Tibial nerve (tissue), 3 donors: ENCODE data around the gene NCOR1.

Source experiments
- POLR2A ChIP-seq, 2 donors: fragments of 450-650 bp; IDR thresholded peaks; one replicate each; pipeline ENCODE4 v1.6.1; 2017; ENCODE audit warnings: antibody characterized with exemption in 2 of 2, mild to moderate bottlenecking in 2 of 2, moderate library complexity in 2 of 2
- TF ChIP-seq, protein P1 (sequence below), 5 experiments: fragments of 200-600 bp in 3 of 5; fragments of 450-650 bp in 2 of 5; sonication (generic) in 3 of 5; IDR thresholded peaks; one replicate each; pipeline ENCODE4 v1.5.1; 2016 to 2019; ENCODE audit warnings: antibody characterized with exemption in 5 of 5, mild to moderate bottlenecking in 3 of 5, moderate library complexity in 2 of 5

DNA sequence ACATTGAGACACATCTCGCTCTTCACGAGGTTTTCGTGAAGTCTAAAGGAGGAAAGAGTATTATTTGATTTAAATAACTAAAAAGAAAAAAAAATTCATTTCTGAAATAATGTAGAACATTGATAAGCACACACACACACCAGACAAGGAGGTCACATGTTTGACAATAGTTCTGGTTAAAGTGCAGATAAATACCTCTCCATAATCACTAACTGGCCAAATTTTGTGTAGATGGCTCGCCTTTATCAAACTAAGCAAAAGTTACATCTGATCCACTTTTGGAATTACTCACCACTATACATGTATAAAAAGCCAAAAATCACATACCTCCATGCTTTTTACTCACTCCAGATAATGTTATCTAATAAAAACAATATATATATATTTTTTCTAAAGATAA lies 106.5 kb downstream of the NCOR1 start:
- TF ChIP-seq POLR2A (IDR thresholded peaks at IDR 0.05) = no peak
- TF ChIP-seq, protein P1, sequence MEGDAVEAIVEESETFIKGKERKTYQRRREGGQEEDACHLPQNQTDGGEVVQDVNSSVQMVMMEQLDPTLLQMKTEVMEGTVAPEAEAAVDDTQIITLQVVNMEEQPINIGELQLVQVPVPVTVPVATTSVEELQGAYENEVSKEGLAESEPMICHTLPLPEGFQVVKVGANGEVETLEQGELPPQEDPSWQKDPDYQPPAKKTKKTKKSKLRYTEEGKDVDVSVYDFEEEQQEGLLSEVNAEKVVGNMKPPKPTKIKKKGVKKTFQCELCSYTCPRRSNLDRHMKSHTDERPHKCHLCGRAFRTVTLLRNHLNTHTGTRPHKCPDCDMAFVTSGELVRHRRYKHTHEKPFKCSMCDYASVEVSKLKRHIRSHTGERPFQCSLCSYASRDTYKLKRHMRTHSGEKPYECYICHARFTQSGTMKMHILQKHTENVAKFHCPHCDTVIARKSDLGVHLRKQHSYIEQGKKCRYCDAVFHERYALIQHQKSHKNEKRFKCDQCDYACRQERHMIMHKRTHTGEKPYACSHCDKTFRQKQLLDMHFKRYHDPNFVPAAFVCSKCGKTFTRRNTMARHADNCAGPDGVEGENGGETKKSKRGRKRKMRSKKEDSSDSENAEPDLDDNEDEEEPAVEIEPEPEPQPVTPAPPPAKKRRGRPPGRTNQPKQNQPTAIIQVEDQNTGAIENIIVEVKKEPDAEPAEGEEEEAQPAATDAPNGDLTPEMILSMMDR (IDR thresholded peaks at IDR 0.05) = no peak
